ENCODE measurements around the gene SLC16A2.
"Not testable (repeated sequence)": the region's sequence is repeated elsewhere in the genome, so short reads cannot be mapped to it uniquely, and the experiment has no call there.

The SLC16A2 gene

DNA sequence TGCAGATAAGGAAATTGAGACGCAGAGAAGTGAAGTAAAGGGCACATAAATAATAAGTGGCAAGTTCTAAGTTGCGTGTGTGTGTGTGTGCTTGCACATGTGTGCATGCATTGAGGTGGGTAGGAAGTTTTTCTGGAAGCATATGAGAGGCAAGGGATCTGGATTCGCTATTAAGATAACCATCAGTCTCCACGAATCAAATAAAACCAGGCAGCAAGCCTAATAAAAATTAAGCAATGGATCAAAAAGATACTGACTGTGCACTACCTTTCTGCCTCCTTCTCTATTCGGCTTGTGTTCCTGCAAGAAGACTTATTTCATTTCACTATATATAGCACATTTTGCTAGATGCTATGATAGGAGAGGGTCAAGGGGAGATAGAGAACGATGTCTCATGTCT, 23.8 kb downstream of the SLC16A2 start:
- no peak for DNase-seq (ENCODE audit: low read depth in 2 of 2, low spot score in 1 of 2)

DNA sequence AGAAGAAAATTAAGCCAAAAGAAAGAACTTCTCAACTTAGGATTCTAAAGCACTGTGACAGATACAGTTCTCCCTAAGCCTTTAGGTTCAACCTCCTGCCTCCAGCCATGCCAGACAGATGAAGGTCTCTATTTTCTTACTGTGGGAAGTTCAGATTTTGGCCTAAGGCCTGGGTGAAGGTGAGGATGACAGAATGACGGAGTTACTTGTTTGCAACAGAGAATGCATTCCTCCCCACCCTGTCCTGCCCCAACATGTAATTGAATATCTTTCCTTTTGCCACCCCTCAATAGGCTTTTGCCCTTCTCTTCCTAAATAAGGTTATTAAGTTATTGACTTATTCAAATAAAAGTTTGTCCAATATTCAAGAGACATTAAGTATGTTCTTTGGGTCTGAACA, 25.6 kb downstream of the SLC16A2 start:
- DNase-seq (ENCODE audit: low read depth in 2 of 2, low spot score in 1 of 2), result no peak

DNA sequence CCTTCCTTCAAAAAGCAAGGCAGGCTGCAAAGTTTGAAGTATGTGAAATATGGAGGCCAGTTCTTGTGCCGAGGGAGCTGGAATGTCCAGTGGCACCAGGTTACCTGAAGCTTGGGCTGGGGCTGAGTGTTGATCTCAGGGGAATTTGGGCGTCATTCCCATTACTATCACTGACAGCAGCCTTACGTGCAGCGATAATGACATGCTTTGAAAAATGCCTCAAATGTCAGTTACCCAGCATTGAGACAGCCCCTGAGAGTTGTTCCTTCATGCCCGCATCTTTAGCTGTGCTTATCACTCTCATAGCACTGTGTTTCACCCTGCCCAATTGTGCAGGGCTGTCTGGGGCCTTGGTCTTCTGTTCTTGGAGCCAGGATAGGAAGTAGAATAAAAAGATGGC, 27.4 kb downstream of the SLC16A2 start:
- no peak for DNase-seq (ENCODE audit: low read depth in 2 of 2, low spot score in 1 of 2)

DNA sequence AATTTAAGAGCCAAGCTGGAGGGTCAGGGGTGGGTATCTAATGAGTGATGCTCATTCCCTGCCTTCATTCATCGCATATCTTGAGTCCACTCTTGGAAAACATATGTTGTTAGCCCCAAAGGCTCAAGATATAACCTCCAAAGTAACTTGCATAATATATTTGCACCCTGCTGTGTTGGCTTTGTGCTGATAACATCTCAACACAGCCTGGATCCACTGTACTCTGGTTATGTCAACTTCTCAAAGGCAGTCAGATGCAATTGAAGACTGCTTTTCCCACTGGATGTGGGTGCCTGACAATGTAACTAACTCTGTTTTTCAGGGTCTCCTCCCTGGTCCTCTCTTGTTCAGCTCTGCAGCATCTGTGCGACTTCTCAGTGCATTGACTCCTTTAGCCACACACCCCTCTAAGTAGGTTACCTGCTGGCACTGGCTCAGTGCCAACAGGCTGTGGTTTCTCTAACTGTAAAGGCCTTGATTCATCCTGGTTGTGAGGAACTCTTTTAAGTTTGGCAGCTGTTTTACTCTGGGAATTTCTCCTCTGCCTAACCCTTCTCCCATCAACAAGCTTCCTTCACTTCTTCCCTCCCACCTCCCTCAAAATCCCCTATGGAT, 28.1 kb downstream of the SLC16A2 start:
- DNase-seq (ENCODE audit: low read depth in 2 of 2, low spot score in 1 of 2), result no peak

DNA sequence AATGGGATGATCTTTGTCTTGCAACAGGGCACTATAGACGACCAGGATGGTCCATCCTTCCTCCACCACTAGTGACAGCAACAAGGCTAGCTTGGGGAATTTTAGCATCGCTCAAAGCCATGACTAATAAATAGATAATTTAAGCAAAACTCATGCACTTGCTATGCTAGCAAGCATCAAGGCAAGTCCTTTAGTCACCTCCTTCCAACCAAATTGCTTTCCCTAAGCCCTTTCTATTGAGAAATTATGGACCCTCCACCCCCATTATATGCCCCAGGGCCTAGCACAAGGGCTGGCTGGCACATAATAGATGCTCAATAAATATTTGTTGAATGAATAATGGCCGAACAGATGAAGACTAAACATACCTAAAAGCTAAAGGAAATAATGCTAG, 28.6 kb downstream of the SLC16A2 start:
- no peak for DNase-seq (ENCODE audit: low read depth in 2 of 2, low spot score in 1 of 2)

DNA sequence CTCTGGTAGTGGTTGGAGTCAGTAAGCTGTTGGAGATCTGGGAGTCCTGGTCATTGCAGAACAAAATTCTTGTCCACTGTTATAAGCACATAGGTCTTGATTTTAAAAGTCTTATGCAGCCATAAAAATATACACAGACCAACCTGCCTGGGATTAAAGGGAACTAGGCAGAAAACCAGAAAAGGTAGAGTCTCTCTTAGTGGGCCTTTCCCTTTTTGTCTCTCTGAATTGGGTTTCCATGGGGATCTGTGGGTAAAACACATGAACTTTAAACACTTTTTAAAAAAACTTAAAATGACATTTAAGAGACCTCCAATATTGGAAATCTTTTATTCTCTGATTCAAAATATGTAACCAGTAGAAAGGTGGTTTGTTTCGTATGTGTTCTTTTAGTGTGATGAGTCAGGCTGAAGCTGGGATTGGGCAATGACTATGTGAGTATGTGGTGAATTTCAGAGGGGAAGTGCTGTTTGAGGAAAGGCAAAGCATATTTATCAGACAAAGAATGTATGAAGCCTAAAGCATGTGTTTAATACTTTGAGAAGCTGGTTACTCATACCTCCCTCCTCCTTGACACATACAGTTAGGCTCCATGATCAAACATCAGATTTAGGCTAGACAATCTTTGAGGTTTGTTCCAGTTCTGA, 29.6 kb downstream of the SLC16A2 start:
- DNase-seq (ENCODE audit: low read depth in 2 of 2, low spot score in 1 of 2), result no peak

DNA sequence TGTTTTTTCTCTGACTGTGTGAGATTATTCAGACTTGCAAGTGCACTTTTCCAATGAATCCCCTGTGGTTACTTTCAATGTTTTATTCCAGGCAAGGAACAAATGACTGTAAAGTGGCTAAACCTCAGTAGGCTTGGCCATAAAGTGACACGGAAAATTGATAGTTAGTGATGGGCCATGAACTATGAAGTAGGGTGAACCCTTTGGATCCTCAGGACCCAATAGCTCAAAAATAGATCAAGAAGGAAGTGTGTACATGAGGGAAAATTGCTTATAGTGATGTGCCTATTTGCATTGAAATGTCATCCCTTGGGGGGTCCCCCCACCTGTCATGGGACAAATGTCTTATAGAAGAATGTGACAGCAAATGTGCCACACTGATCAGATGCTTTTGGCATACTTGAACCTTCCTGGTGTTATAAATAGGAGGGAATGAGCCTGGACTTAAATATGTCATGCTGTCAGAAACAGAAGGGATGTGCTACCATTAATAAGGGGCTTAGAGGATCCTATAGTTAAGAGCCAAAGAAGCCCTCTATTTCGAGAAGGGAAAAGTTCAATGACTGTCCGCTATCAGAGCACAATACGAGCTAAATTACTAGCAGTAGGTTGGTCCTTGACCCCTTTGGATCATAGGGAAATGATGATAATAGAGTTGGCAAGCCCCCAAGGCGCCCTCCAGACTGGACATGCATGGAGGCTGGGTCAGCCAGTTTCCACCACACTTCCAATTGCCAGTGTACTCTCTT, 30.3 kb downstream of the SLC16A2 start:
- DNase-seq (ENCODE audit: low read depth in 2 of 2, low spot score in 1 of 2), result no peak

DNA sequence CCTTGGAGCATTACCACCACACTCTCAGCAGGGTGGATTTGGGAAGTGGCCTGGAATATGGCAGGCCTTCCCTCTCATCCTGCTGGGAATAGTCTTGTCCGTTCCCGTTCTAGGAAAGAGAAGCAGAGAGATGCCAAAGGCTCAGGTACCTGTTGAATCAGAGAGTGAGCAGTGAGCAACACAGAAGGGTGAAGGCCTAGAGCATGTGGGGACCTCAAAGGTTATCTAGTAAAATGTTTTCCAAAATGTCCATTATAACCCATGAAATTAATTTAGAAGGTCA, 30.8 kb downstream of the SLC16A2 start:
- no peak for DNase-seq (ENCODE audit: low read depth in 2 of 2, low spot score in 1 of 2)

DNA sequence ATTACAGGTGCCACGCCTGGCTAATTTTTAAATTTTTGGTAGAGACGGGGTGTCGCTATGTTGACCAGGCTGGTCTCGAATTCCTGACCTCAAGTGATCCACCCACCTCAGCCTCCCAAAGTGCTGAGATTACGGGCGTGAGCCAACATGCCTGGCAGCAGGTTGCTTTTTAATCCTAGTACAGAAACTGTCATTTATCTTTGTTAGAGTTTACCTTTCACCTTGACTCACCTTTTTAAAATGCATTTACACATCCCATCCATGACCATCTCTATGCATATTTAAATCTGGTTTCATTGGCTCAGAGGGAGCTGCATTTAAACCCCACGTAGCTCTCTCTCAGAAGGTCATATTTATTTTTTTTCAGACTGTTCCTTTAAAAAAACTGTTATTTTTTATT, 31.9 kb downstream of the SLC16A2 start:
- no peak for DNase-seq (ENCODE audit: low read depth in 2 of 2, low spot score in 1 of 2)

DNA sequence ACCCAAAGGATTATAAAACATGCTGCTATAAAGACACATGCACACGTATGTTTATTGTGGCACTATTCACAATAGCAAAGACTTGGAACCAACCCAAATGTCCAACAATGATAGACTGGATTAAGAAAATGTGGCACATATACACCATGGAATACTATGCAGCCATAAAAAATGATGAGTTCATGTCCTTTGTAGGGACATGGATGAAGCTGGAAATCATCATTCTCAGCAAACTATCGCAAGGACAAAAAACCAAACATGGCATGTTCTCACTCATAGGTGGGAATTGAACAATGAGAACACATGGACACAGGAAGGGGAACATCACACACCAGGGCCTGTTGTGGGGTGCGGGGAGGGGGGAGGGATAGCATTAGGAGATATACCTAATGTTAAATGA, 32.9 kb downstream of the SLC16A2 start:
- DNase-seq (ENCODE audit: low read depth in 2 of 2, low spot score in 1 of 2), result not testable (repeated sequence)

DNA sequence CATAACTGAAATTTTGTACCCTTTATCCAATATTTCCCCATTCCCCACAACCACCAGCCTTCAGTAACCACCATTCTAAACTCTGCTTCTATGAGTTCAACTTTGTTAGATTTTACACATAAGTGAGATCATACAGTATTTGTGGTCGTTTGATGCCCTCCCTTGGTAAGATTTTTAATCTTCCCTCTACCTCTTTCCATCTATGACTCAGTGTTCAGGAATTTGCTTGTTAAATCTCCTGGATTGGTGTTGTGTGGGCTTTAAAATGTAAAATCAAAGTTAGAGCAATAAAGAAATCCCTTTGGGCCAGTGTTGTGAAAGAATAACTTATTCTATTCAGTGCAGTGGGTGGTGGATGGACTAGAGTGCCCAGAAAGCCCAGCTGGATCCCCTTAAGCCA, 37.4 kb downstream of the SLC16A2 start:
- DNase-seq (ENCODE audit: low read depth in 2 of 2, low spot score in 1 of 2), result no peak

DNA sequence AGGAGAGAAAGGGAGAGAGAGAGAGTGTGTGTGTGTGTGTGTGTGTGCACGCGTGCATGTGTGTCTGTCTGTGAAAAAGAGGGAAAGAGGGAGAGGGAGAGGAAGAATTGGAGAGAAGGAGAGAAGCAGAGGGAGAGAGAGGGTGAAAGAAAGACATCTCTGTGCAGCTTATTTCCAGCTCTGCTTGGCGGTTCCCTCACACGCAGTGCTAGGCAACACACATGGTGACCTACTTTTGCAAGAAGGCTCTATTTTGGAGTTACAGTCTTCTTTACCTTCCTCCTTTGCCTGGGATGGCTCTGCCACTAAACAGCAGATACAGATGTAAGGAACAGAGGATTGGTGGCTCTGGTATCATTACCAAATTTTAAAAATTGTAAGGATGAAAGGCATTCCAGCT, 40.1 kb downstream of the SLC16A2 start:
- DNase-seq (ENCODE audit: low read depth in 2 of 2, low spot score in 1 of 2), result no peak

DNA sequence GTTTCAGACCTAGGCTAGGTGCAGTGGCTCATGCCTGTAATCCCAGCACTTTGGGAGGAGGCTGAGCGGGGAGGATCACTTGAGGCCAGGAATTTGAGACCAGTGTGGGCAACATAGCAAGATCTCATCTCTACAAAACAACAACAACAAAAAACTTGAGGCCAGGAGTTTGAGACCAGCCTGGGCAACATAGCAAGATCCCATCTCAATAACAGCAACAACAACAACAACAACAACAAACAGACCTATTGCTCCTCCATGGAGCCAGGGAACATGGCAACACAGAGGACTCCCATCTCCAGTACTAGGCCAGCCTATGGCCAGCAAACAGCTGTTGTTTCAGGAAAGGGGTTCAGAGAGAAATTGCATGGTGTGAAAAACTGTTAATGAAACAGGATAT, 43.4 kb downstream of the SLC16A2 start:
- DNase-seq (ENCODE audit: low read depth in 2 of 2, low spot score in 1 of 2), result no peak

DNA sequence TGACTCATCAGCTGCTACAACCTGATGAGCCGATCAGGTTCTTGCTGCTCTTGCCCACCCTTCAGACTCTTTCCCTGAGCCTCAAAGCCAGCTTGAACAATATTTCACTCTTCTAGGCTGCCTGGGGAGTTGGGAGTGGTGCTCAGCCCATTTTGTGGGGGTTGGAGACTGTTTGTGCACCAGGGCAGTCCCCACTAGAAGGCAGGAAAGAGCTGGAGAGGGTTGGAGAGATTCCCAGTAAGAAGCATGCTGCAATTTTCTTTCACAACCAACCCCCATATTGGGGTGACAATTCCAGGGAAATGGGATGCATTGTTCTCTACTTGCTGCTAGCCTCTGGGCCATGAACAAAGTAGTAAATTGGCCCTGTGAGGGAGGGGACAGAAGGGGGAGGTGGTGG, 44.1 kb downstream of the SLC16A2 start:
- DNase-seq (ENCODE audit: low read depth in 2 of 2, low spot score in 1 of 2), result no peak

DNA sequence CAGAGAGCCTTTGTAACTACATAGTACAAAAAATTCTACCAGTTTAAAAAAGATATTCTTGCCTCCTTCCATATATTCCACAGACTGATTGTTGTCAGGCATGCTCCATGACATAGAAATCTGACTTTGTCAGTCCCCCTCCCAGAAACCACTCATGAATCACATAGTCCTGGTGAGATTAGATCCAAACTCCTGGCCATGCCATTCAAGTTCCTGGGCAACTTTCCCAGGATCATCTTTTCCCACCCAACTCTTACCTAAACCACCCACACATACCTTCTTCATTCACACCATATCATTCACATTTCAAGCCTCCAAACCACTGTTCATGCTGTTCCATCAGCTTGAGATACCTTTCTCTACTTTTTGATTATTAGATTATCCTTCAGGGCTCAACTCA, 46.4 kb downstream of the SLC16A2 start:
- DNase-seq (ENCODE audit: low read depth in 2 of 2, low spot score in 1 of 2), result no peak

DNA sequence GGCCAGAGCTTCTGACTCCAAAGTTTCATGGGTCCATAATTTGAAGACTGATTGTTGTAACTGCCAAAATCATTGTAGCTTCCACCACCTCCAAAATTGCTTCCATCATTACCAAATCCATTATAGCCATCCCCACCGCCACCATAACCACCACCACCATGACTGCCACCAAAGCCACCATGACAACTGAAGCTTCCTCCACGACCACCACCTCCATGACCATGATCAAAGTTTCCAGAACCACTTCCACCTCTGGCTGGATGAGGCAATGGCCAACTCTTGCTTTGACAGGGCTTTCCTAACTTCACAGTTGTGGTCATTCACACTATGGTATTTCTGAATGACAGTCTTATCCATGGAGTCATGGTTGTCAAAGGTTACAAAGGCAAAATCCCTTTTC, 51.8 kb downstream of the SLC16A2 start:
- not testable (repeated sequence) for DNase-seq (ENCODE audit: low read depth in 2 of 2, low spot score in 1 of 2)

DNA sequence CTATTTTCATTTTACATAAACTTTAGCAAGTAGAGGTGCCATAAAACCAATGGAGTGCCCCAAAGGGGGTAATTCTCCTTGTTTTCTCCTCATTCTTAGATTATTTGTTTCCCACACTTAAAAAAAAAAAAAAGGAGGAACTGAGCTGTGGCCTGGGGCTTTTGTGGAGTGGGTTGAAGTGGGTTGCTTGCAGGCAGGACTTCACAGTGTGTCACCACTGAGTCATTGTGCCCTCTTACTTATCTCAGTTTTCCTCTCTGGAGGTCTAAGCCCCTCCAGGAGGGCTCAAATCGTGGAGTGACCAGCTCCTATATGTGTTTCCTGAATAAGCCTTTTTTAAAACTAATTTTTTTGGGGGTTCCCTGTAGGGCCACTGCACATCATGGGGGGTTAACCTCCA, 69.0 kb downstream of the SLC16A2 start:
- DNase-seq (ENCODE audit: low read depth in 2 of 2, low spot score in 1 of 2), result no peak

DNA sequence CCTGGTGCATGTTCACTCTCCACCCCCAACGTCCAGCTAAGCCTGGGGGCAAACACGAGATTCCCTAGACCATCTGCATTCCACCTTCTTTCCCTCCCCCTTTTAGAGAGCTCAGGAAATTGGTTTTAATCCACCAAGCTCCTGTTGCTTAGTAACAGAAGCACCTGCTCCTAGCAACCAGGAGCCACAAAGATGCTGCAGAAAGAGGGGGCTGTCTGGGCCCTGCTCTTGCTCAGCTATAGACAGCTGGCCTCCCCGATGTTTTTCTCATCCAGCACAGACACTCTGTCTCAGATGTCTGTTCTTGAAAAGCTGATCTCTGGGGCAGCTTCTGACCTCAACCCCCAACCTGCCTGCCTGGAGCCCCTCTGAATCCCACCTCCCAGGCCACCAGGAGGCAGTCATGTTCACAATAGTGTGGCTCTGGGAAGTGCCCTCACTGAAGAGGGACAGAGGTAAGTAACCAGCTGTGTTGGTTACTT, 71.5 kb downstream of the SLC16A2 start:
- no peak for DNase-seq (ENCODE audit: low read depth in 2 of 2, low spot score in 1 of 2)

DNA sequence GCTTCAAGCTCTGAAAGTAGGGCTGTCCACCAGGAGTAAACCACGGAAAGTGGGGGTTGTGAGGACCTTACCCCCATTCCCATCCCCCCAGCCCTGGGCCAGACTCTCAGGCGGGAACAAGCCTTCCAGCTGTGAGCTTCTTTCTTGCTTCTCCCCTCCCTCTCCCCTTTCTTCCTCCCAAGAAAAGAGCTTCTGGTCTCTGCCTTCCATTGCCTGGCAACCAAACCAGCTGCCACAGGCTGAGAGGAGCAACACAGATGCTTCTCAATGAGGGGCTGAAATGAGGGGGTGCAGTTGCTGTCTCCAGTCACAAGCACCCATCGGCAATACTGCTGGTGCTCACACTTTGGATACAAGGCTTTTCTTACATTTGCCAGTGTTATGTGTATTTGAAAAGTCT, 72.5 kb downstream of the SLC16A2 start:
- DNase-seq (ENCODE audit: low read depth in 2 of 2, low spot score in 1 of 2), result no peak

DNA sequence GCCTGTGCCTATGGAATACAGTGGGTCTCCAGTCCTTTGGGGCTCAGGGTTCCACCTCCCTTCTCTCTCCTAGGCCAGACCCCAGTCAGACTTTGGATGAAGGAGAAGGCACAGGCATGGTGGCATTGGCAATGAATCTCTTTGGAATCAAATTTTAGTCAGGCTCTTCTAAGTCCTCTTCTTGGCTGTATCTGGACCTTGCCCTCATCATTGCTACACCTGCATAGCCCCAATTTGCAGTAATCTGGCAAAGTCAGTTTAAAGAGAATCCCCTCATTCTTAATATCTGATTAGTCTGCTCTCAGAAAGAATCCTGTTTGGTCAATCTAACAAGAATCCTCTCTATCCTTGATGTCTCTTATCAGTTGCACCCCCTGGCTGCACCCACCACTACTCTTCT, 77.6 kb downstream of the SLC16A2 start:
- no peak for DNase-seq (ENCODE audit: low read depth in 2 of 2, low spot score in 1 of 2)

DNA sequence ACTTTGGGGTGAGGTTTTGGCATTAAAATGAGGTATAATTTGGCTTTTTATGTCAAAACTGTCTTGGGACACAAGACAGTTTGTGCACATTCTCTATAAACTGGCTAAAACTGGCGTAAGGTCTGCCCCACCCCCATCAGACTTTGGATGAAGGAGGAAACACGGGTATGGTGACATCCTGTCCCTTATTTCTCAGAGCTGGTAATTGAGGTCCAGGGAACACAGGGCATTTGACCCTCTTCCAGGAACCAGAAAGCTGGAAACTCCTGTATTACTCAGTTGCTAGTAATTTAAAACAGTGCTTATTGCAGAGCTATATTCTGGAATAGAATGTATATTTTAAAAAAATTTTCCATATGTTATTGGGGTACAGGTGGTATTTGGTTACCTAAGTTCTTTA, 78.8 kb downstream of the SLC16A2 start:
- DNase-seq (ENCODE audit: low read depth in 2 of 2, low spot score in 1 of 2), result no peak

DNA sequence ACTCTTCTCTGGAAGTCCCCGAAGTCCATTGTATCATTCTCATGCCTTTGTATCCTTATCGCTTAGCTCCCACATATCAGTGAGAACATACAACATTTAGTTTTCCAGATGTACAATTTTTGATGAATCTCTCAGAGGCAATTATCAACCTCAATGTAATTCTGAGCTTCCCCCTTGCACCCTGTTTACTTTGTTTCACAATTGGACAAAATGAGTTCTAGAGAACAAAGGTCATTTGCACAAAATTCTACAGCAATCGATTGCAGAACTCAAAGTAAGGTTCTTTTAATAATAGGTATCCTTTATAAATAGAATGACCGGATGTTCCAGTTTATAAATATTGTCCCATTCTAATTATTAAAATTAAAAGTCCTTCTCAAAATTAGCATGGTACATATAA, 79.3 kb downstream of the SLC16A2 start:
- no peak for DNase-seq (ENCODE audit: low read depth in 2 of 2, low spot score in 1 of 2)

DNA sequence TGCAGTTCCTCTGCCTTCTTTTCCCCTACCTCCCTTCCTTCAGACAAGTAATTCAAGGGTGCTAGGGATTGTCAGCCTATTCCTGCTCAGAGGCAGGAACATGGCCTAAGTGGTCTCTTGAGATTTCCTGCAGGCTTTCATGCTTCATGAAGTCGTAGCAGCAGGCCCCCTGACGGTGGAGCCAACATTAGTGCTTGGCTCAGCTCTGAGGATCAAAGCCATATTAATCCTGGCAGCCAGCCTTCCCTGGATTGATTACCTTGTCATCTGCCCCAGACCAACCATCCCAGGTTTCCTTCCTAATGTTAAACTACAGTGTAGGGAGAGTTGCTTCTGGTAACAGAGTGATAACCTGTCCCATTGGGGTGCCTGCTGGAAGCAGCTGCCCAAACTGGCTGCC, 84.1 kb downstream of the SLC16A2 start:
- no peak for DNase-seq (ENCODE audit: low read depth in 2 of 2, low spot score in 1 of 2)
